K562 (cell line): Measurements from ENCODE around the gene PCP2. TPM values are rescaled to one million over a fixed set of nuclear protein-coding genes. Genes with fewer than 3 reads are reported as not detected.

Experiments
- ATAC-seq: fragments of 200-7000 bp; cut with Tn5 transposase; 3 replicates; pipeline ENCODE4 v1.9.1; 2020; ENCODE audit warnings: moderate library complexity
- BruUV-seq: library from RNA; stranded (reverse); fragments of 400-500 nt; replicated peaks from 2 replicates; lab custom pipeline; 2021; lab: Mats Ljungman, UMichigan
- CTCF ChIA-PET: fragments of 300-600 bp; formaldehyde crosslinking; extraction: SDS; loops from one replicate; lab custom pipeline; 2021; ENCODE audit warnings: low intra/inter-chr PET ratio; lab: Yijun Ruan, JAX
- POLR2A ChIA-PET: fragments of 300-600, 350-650 bp; sonication (Branson Sonifier 250); formaldehyde crosslinking; extraction: SDS; loops from one replicate; lab custom pipeline; 2021; ENCODE audit warnings: antibody characterized with exemption, inconsistent platforms; lab: Yijun Ruan, JAX
- DNase-seq, 4 experiments: peaks; one replicate each; pipeline versions ENCODE4 v3.0.0 to v3.0.0-alpha.2; 2011 to 2018; ENCODE audit warnings: low spot score in 3 of 4, mixed read lengths in 3 of 4; ENCODE audit errors: extremely low read depth in 1 of 4
- FAIRE-seq: peaks from 2 replicates; lab custom pipeline; 2011; peaks lifted over from hg19 to GRCh38; lab: Jason Lieb, UNC
- H2AFZ ChIP-seq: 2 replicates; pipeline ENCODE4 v1.6.0; 2011; ENCODE audit warnings: low read depth, low read length, control low read depth, inconsistent platforms
- H3K27ac ChIP-seq: fragments of 200-600 bp; 3 replicates; pipeline ENCODE4 v1.8.0; 2011; ENCODE audit warnings: low read depth, mild to moderate bottlenecking, control low read depth, inconsistent platforms, low read length, moderate library complexity, mixed read lengths; ENCODE audit errors: extremely low read depth
- H3K27me3 ChIP-seq, 2 experiments: fragments of 300-600 bp in 1 of 2; 2 replicates in 1 of 2; 3 replicates in 1 of 2; pipeline versions ENCODE4 v1.6.0 to v1.8.0; 2011; ENCODE audit warnings: inconsistent platforms in 2 of 2, low read length in 2 of 2, mild to moderate bottlenecking in 1 of 2, mixed read lengths in 1 of 2, moderate library complexity in 1 of 2; ENCODE audit not compliant: control insufficient read depth in 2 of 2, insufficient read depth in 2 of 2
- H3K36me3 ChIP-seq: fragments of 300-600 bp; 3 replicates; pipeline ENCODE4 v1.8.0; 2011; ENCODE audit warnings: mild to moderate bottlenecking, low read length, inconsistent platforms; ENCODE audit not compliant: control insufficient read depth, insufficient read depth
- H3K4me1 ChIP-seq, 2 experiments: fragments of 200-600 bp in 1 of 2; replicated peaks in 1 of 2; 2 replicates in 1 of 2; 3 replicates in 1 of 2; pipeline versions ENCODE4 v1.5.1 to v1.8.0; 2011; ENCODE audit warnings: inconsistent platforms in 2 of 2, low read length in 2 of 2, mild to moderate bottlenecking in 1 of 2, mixed read lengths in 1 of 2, moderate library complexity in 1 of 2; ENCODE audit not compliant: control insufficient read depth in 2 of 2, insufficient read depth in 2 of 2
- H3K4me2 ChIP-seq: 2 replicates; pipeline ENCODE4 v1.6.1; 2011; ENCODE audit warnings: low read length, control low read depth, inconsistent platforms, mixed read lengths; ENCODE audit not compliant: insufficient read depth
- H3K4me3 ChIP-seq: fragments of 200-600 bp; sonication (generic), shearing (Covaris generic); 2 replicates; pipeline ENCODE4 v1.5.1; 2016; ENCODE audit warnings: control low read depth, inconsistent platforms
- H3K79me2 ChIP-seq: fragments of 200-600 bp; 3 replicates; pipeline ENCODE4 v1.8.0; 2011; ENCODE audit warnings: low read length, inconsistent platforms; ENCODE audit not compliant: control insufficient read depth, insufficient read depth
- H3K9ac ChIP-seq, 2 experiments: 2 replicates each; pipeline versions ENCODE4 v1.6.0 to v1.6.1; 2011; ENCODE audit warnings: low read depth in 2 of 2, low read length in 2 of 2, control low read depth in 1 of 2, inconsistent platforms in 1 of 2, mild to moderate bottlenecking in 1 of 2, mixed read lengths in 1 of 2; ENCODE audit not compliant: insufficient read depth in 1 of 2
- H3K9me1 ChIP-seq: one replicate; pipeline ENCODE4 v1.6.0; 2011; ENCODE audit warnings: inconsistent platforms, mild to moderate bottlenecking, low read length, moderate library complexity; ENCODE audit not compliant: control insufficient read depth, insufficient read depth
- H3K9me3 ChIP-seq: replicated peaks from 2 replicates; pipeline ENCODE4 v1.5.1; 2011; ENCODE audit warnings: low read depth, low read length, inconsistent platforms; ENCODE audit not compliant: control insufficient read depth, insufficient read depth
- H4K20me1 ChIP-seq: replicated peaks from 2 replicates; pipeline ENCODE4 v1.6.1; 2011; ENCODE audit warnings: low read length, inconsistent platforms, mixed read lengths; ENCODE audit not compliant: control insufficient read depth, insufficient read depth
- ZBTB9 ChIP-seq: fragments of 450-650 bp; formaldehyde crosslinking; IDR thresholded peaks from 2 replicates; pipeline ENCODE4 v1.4.0; 2020; ENCODE audit warnings: mild to moderate bottlenecking, moderate library complexity
- WGBS: fragments of 100-300 bp; shearing (Covaris generic); methylation state at CpG from one replicate; pipeline ENCODE4 v1.1.6; 2016; ENCODE audit warnings: low coverage, mixed read lengths; ENCODE audit not compliant: insufficient coverage; ENCODE audit errors: missing lambda C conversion rate; 5-methylcytosine and 5-hydroxymethylcytosine counted together
- in situ Hi-C: fragments of 300-500 bp; cut with MboI; formaldehyde crosslinking; loops from 4 replicates; pipeline ENCODE4 v1.15.0; 2018; ENCODE audit warnings: inconsistent platforms, mixed read lengths
- intact Hi-C: fragments of 100-400 bp; cut with micrococcal nuclease; formaldehyde crosslinking; loops from 2 replicates; pipeline ENCODE4 v1.14.2; 2022
- microRNA-seq: library from miRNA; unstranded; fragments of <30 nt; microRNA quantifications from one replicate; pipeline ENCODE4, GENCODE V29; 2018; ENCODE audit warnings: borderline microRNAs expressed
- polyA plus RNA-seq, 8 experiments: library from polyadenylated mRNA; depleted of rRNA in 4 of 8; stranded (reverse) in 5 of 8; unstranded in 3 of 8; fragments of >200 nt; fragmentation: Nextera tagmentation in 2 of 8; fragmentation: Illumina TruSeq in 1 of 8; extraction: Ambion mirVana in 2 of 8; extraction: Trizol in 1 of 8; gene quantifications; 2 replicates each; pipeline versions ENCODE4 v1.2.1 to v1.2.3, GENCODE V29; 2011 to 2014; ENCODE audit warnings: inconsistent platforms in 1 of 8, missing spikeins in 1 of 8
- small RNA-seq: library from RNA; depleted of rRNA; stranded (forward); fragments of <200 nt; gene quantifications from one replicate; pipeline ENCODE3, GENCODE V24; 2014
- total RNA-seq, 7 experiments: library from RNA; depleted of rRNA in 6 of 7; stranded (reverse); fragments of >200 nt in 6 of 7; fragmentation: Illumina TruSeq in 2 of 7; extraction: Trizol in 2 of 7; gene quantifications; 2 replicates each; pipeline versions ENCODE4 v1.2.1 to v1.2.3, GENCODE V29; 2011 to 2021; ENCODE audit warnings: low replicate concordance in 1 of 7

Gene PCP2
- total and polyA plus RNA-seq, 9 of the 15 experiments (the other 6 are each of a cell fraction or from before 2014, with no cell fraction given), result 0.17 to 1.3 (median 0.49) TPM; not detected in 3

DNA sequence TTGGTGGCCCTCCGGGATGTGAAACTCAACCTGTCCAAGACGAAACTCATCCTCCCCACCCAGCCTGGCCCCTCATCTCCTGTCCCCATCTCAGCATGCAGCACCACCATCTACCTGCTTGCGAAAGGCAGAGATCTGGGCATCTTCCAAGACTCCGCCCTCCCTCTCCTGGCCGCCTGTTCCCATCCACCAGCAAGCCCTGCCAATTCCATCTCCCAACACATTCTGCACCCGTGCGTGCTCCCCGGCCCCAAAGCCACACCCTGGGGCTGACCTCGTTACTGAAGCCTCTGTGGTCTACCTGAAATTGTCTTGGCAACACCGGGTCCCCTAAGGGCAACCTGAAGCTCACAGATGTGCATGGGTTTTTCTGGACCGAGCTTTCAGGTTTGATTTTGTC is 51.1 kb downstream of the PCP2 start:
- ATAC-seq, result no peak
- POLR2A ChIA-PET, result interaction anchor here (1.5 kb wide), 1 partner anchor 9 kb away, joined by 5 read pairs; no protein-coding TSS in a partner anchor
- H2AFZ ChIP-seq, result no peak overlapping the region

More for the DNA sequence above, 51.1 kb downstream of the PCP2 start:
- peaks cover 3 to 8% of the 10 kb centered on the region in 2 experiments; a peak in 2 of 5 replicates for H3K4me1 ChIP-seq
- H4K20me1 ChIP-seq, result no peaks in the 10 kb centered on the region
- H3K36me3 ChIP-seq, result no peaks in the 10 kb centered on the region
- H3K27me3 ChIP-seq, result peaks cover 8 to 40% of the 10 kb centered on the region in 2 experiments; a peak in 4 of 5 replicates
- no peak for TF ChIP-seq ZBTB9
- CTCF ChIA-PET, result no interaction called here
- WGBS, result 2% methylated on average over 11 of the region's 11 CpGs
- no TSS peak for BruUV-seq
- no peak overlapping the region for H3K9ac ChIP-seq
- no peak overlapping the region for H3K4me2 ChIP-seq
- no peaks in the 10 kb centered on the region for H3K79me2 ChIP-seq
- no peaks in the 10 kb centered on the region for H3K9me3 ChIP-seq
- no peak overlapping the region for H3K27ac ChIP-seq
- no peak for FAIRE-seq
- no peak for DNase-seq
- intact Hi-C loops, result no loop called here
- no peaks in the 10 kb centered on the region for H3K9me1 ChIP-seq
- in situ Hi-C loops, result no loop called here
- H3K4me3 ChIP-seq, result no peak overlapping the region

Small RNAs within 50 kb of the gene (microRNA-seq; reads per million reads assigned to microRNA genes)
- not detected for gene MIR6792

Small RNAs within 50 kb of the gene (small RNA-seq; reads per million reads assigned to genes)
- not detected for gene MIR6792

Other genes with a start within 250 kb of the PCP2 start
Only the 7 nearest of the 17 such genes appear.
- 0.18 and 0.24 TPM in 2 replicates for gene CAMSAP3, start 37.9 kb downstream of the PCP2 start, total RNA-seq (2014; rRNA removed)
- 0.25 TPM in 1 of 2 replicates, not detected in the other for gene CAMSAP3, start 37.9 kb downstream of the PCP2 start, total RNA-seq (2014; rRNA removed; fragmentation: Illumina TruSeq; extraction: Trizol)
- gene CAMSAP3, start 37.9 kb downstream of the PCP2 start, total RNA-seq (2015; rRNA removed; fragmentation: Illumina TruSeq; extraction: Trizol), result 0.07 and 0.23 TPM in 2 replicates
- 0.67 and 0.89 TPM in 2 replicates for gene CAMSAP3, start 37.9 kb downstream of the PCP2 start, total RNA-seq (2021)
- gene CAMSAP3, start 37.9 kb downstream of the PCP2 start, polyA plus RNA-seq (2011; rRNA removed), result 0.25 and 0.64 TPM in 2 replicates
- gene CAMSAP3, start 37.9 kb downstream of the PCP2 start, polyA plus RNA-seq (2014; fragmentation: Illumina TruSeq; extraction: Trizol), result 0.30 TPM in 2 replicates
- gene CAMSAP3, start 37.9 kb downstream of the PCP2 start, polyA plus RNA-seq (2014; fragmentation: Nextera tagmentation; extraction: Ambion mirVana), result under 1 TPM in 1 of 2 experiments, not detected in 1; 0.01 TPM
- 0.17 and 0.18 TPM in 2 replicates for gene CAMSAP3, start 37.9 kb downstream of the PCP2 start, polyA plus RNA-seq (2014; rRNA removed)
- 43.7 and 54.6 TPM in 2 replicates for gene XAB2, start 4.2 kb downstream of the PCP2 start, total RNA-seq (2014; rRNA removed)
- 5.6 and 7.6 TPM in 2 replicates for gene XAB2, start 4.2 kb downstream of the PCP2 start, total RNA-seq (2014; rRNA removed; fragmentation: Illumina TruSeq; extraction: Trizol)
- 22.0 and 24.3 TPM in 2 replicates for gene XAB2, start 4.2 kb downstream of the PCP2 start, total RNA-seq (2015; rRNA removed; fragmentation: Illumina TruSeq; extraction: Trizol)
- gene XAB2, start 4.2 kb downstream of the PCP2 start, total RNA-seq (2021), result 58.3 and 58.7 TPM in 2 replicates
- gene XAB2, start 4.2 kb downstream of the PCP2 start, polyA plus RNA-seq (2011; rRNA removed), result 19.1 and 36.3 TPM in 2 replicates
- 20.0 and 33.9 TPM in 2 replicates for gene XAB2, start 4.2 kb downstream of the PCP2 start, polyA plus RNA-seq (2014; fragmentation: Illumina TruSeq; extraction: Trizol)
- gene XAB2, start 4.2 kb downstream of the PCP2 start, polyA plus RNA-seq (2014; fragmentation: Nextera tagmentation; extraction: Ambion mirVana), result under 1 TPM; 0.21 to 0.71 TPM
- 36.7 and 38.4 TPM in 2 replicates for gene XAB2, start 4.2 kb downstream of the PCP2 start, polyA plus RNA-seq (2014; rRNA removed)
- 59.9 and 62.3 TPM in 2 replicates for gene PET100, start 3.9 kb downstream of the PCP2 start, total RNA-seq (2014; rRNA removed)
- 116 and 120 TPM in 2 replicates for gene PET100, start 3.9 kb downstream of the PCP2 start, total RNA-seq (2014; rRNA removed; fragmentation: Illumina TruSeq; extraction: Trizol)
- 82.1 and 93.7 TPM in 2 replicates for gene PET100, start 3.9 kb downstream of the PCP2 start, total RNA-seq (2015; rRNA removed; fragmentation: Illumina TruSeq; extraction: Trizol)
- gene PET100, start 3.9 kb downstream of the PCP2 start, total RNA-seq (2021), result 147 and 160 TPM in 2 replicates
- gene PET100, start 3.9 kb downstream of the PCP2 start, polyA plus RNA-seq (2011; rRNA removed), result 51.1 and 72.3 TPM in 2 replicates
- gene PET100, start 3.9 kb downstream of the PCP2 start, polyA plus RNA-seq (2014; fragmentation: Illumina TruSeq; extraction: Trizol), result 77.2 and 79.8 TPM in 2 replicates
- 100 to 1,000 TPM; 322 to 351 TPM for gene PET100, start 3.9 kb downstream of the PCP2 start, polyA plus RNA-seq (2014; fragmentation: Nextera tagmentation; extraction: Ambion mirVana)
- 98.3 and 111 TPM in 2 replicates for gene PET100, start 3.9 kb downstream of the PCP2 start, polyA plus RNA-seq (2014; rRNA removed)
- gene STXBP2, start 3.4 kb upstream of the PCP2 start, total RNA-seq (2014; rRNA removed), result 79.9 and 96.0 TPM in 2 replicates
- 29.8 and 31.6 TPM in 2 replicates for gene STXBP2, start 3.4 kb upstream of the PCP2 start, total RNA-seq (2014; rRNA removed; fragmentation: Illumina TruSeq; extraction: Trizol)
- gene STXBP2, start 3.4 kb upstream of the PCP2 start, total RNA-seq (2015; rRNA removed; fragmentation: Illumina TruSeq; extraction: Trizol), result 37.6 and 38.4 TPM in 2 replicates
- 136 and 163 TPM in 2 replicates for gene STXBP2, start 3.4 kb upstream of the PCP2 start, total RNA-seq (2021)
- 141 and 157 TPM in 2 replicates for gene STXBP2, start 3.4 kb upstream of the PCP2 start, polyA plus RNA-seq (2011; rRNA removed)
- 71.3 and 102 TPM in 2 replicates for gene STXBP2, start 3.4 kb upstream of the PCP2 start, polyA plus RNA-seq (2014; fragmentation: Illumina TruSeq; extraction: Trizol)
- 1 to 10 TPM; 2.5 to 9.1 TPM for gene STXBP2, start 3.4 kb upstream of the PCP2 start, polyA plus RNA-seq (2014; fragmentation: Nextera tagmentation; extraction: Ambion mirVana)
- 142 and 145 TPM in 2 replicates for gene STXBP2, start 3.4 kb upstream of the PCP2 start, polyA plus RNA-seq (2014; rRNA removed)
- gene RETN, start 35.3 kb upstream of the PCP2 start, total RNA-seq (2014; rRNA removed), result not detected in 2 replicates
- not detected in 2 replicates for gene RETN, start 35.3 kb upstream of the PCP2 start, total RNA-seq (2014; rRNA removed; fragmentation: Illumina TruSeq; extraction: Trizol)
- not detected in 2 replicates for gene RETN, start 35.3 kb upstream of the PCP2 start, total RNA-seq (2015; rRNA removed; fragmentation: Illumina TruSeq; extraction: Trizol)
- gene RETN, start 35.3 kb upstream of the PCP2 start, total RNA-seq (2021), result not detected in 2 replicates
- not detected in 2 replicates for gene RETN, start 35.3 kb upstream of the PCP2 start, polyA plus RNA-seq (2011; rRNA removed)
- gene RETN, start 35.3 kb upstream of the PCP2 start, polyA plus RNA-seq (2014; fragmentation: Illumina TruSeq; extraction: Trizol), result not detected in 2 replicates
- not detected for gene RETN, start 35.3 kb upstream of the PCP2 start, polyA plus RNA-seq (2014; fragmentation: Nextera tagmentation; extraction: Ambion mirVana)
- gene RETN, start 35.3 kb upstream of the PCP2 start, polyA plus RNA-seq (2014; rRNA removed), result not detected in 2 replicates
- gene MCEMP1, start 43.4 kb upstream of the PCP2 start, total RNA-seq (2014; rRNA removed), result 0.18 and 0.37 TPM in 2 replicates
- 0.26 and 0.33 TPM in 2 replicates for gene MCEMP1, start 43.4 kb upstream of the PCP2 start, total RNA-seq (2014; rRNA removed; fragmentation: Illumina TruSeq; extraction: Trizol)
- gene MCEMP1, start 43.4 kb upstream of the PCP2 start, total RNA-seq (2015; rRNA removed; fragmentation: Illumina TruSeq; extraction: Trizol), result 0.08 and 0.11 TPM in 2 replicates
- gene MCEMP1, start 43.4 kb upstream of the PCP2 start, total RNA-seq (2021), result 0.51 and 0.63 TPM in 2 replicates
- gene MCEMP1, start 43.4 kb upstream of the PCP2 start, polyA plus RNA-seq (2011; rRNA removed), result 0.79 and 1.8 TPM in 2 replicates
- gene MCEMP1, start 43.4 kb upstream of the PCP2 start, polyA plus RNA-seq (2014; fragmentation: Illumina TruSeq; extraction: Trizol), result 0.49 and 0.68 TPM in 2 replicates
- gene MCEMP1, start 43.4 kb upstream of the PCP2 start, polyA plus RNA-seq (2014; fragmentation: Nextera tagmentation; extraction: Ambion mirVana), result under 1 TPM; 0.81 to 0.94 TPM
- 0.49 and 0.65 TPM in 2 replicates for gene MCEMP1, start 43.4 kb upstream of the PCP2 start, polyA plus RNA-seq (2014; rRNA removed)
- gene TRAPPC5, start 47.1 kb upstream of the PCP2 start, total RNA-seq (2014; rRNA removed), result 76.2 and 82.6 TPM in 2 replicates
- gene TRAPPC5, start 47.1 kb upstream of the PCP2 start, total RNA-seq (2014; rRNA removed; fragmentation: Illumina TruSeq; extraction: Trizol), result 0.99 and 2.7 TPM in 2 replicates
- 40.9 and 42.0 TPM in 2 replicates for gene TRAPPC5, start 47.1 kb upstream of the PCP2 start, total RNA-seq (2015; rRNA removed; fragmentation: Illumina TruSeq; extraction: Trizol)
- 76.9 and 81.9 TPM in 2 replicates for gene TRAPPC5, start 47.1 kb upstream of the PCP2 start, total RNA-seq (2021)
- gene TRAPPC5, start 47.1 kb upstream of the PCP2 start, polyA plus RNA-seq (2011; rRNA removed), result 29.3 and 56.7 TPM in 2 replicates
- gene TRAPPC5, start 47.1 kb upstream of the PCP2 start, polyA plus RNA-seq (2014; fragmentation: Illumina TruSeq; extraction: Trizol), result 3.9 and 21.4 TPM in 2 replicates
- gene TRAPPC5, start 47.1 kb upstream of the PCP2 start, polyA plus RNA-seq (2014; fragmentation: Nextera tagmentation; extraction: Ambion mirVana), result 1 to 10 TPM; 2.0 to 4.2 TPM
- 45.2 and 53.1 TPM in 2 replicates for gene TRAPPC5, start 47.1 kb upstream of the PCP2 start, polyA plus RNA-seq (2014; rRNA removed)